Panc1 (cell line): ENCODE data around the gene DCAF15. TPM values are rescaled to one million over a fixed set of nuclear protein-coding genes. Genes with fewer than 3 reads are reported as not detected.

Source experiments
- ATAC-seq: fragments of 200-7000 bp; cut with Tn5 transposase; 2 replicates; pipeline ENCODE4 v1.9.1; 2020; ENCODE audit warnings: mild to moderate bottlenecking, moderate library complexity
- BruUV-seq: library from RNA; stranded (reverse); fragments of 400-500 nt; replicated peaks from 2 replicates; lab custom pipeline; 2021; lab: Mats Ljungman, UMichigan
- CTCF ChIA-PET: fragments of 300-600 bp; sonication (Branson Sonifier 250); formaldehyde crosslinking; loops from one replicate; lab custom pipeline; 2022; ENCODE audit warnings: antibody characterized with exemption; lab: Charles Lee
- POLR2A ChIA-PET: fragments of 300-600 bp; sonication (Branson Sonifier 250); formaldehyde crosslinking; loops from one replicate; lab custom pipeline; 2022; ENCODE audit warnings: antibody characterized with exemption; lab: Charles Lee
- DNase-seq: peaks from one replicate; pipeline ENCODE4 v3.0.0-alpha.2; 2010; ENCODE audit warnings: low read depth, low spot score
- H3K27ac ChIP-seq: 2 replicates; pipeline ENCODE4 v1.5.1; 2011; ENCODE audit warnings: mild to moderate bottlenecking, low read length, inconsistent platforms
- H3K27me3 ChIP-seq: fragments of 200-500 bp; sonication (Bioruptor generic); 2 replicates; pipeline ENCODE4 v1.6.0; 2014; ENCODE audit warnings: low read length, inconsistent platforms; ENCODE audit not compliant: control insufficient read depth, insufficient read depth
- H3K36me3 ChIP-seq: fragments of 200-500 bp; sonication (Bioruptor generic); 2 replicates; pipeline ENCODE4 v1.5.1; 2014; ENCODE audit warnings: inconsistent platforms, mild to moderate bottlenecking, low read length, moderate library complexity; ENCODE audit not compliant: control insufficient read depth, insufficient read depth
- H3K4me1 ChIP-seq: 2 replicates; pipeline ENCODE4 v1.5.1; 2011; ENCODE audit warnings: inconsistent platforms, mild to moderate bottlenecking, low read length, moderate library complexity; ENCODE audit not compliant: control insufficient read depth, insufficient read depth
- H3K4me3 ChIP-seq, 2 experiments: 2 replicates each; pipeline ENCODE4 v1.5.1; 2011 to 2012; ENCODE audit warnings: low read depth in 2 of 2, low read length in 2 of 2, mild to moderate bottlenecking in 2 of 2, inconsistent platforms in 1 of 2, moderate library complexity in 1 of 2
- H3K9me3 ChIP-seq: fragments of 200-500 bp; sonication (Bioruptor generic); 2 replicates; pipeline ENCODE4 v1.5.1; 2014; ENCODE audit warnings: low read depth, mild to moderate bottlenecking, inconsistent platforms, low read length, moderate library complexity; ENCODE audit not compliant: control insufficient read depth, insufficient read depth
- POLR2AphosphoS5 ChIP-seq: IDR thresholded peaks from 2 replicates; pipeline ENCODE4 v1.6.1; 2012; ENCODE audit warnings: mild to moderate bottlenecking, low read depth, low read length, moderate library complexity
- SIN3A ChIP-seq: IDR thresholded peaks from 2 replicates; pipeline ENCODE4 v1.6.1; 2012; ENCODE audit warnings: low read depth, mild to moderate bottlenecking, low read length, moderate library complexity, borderline replicate concordance; ENCODE audit not compliant: insufficient read depth
- TCF7L2 ChIP-seq: IDR thresholded peaks from 2 replicates; pipeline ENCODE4 v1.6.1; 2011; ENCODE audit warnings: mild to moderate bottlenecking, low read depth, low read length, inconsistent platforms
- in situ Hi-C: cut with HindIII; loops from 2 replicates; pipeline ENCODE4 v1.10.0; 2016; ENCODE audit warnings: low sequenced_read_pairs, low pct_unique_long_range_greater_than_20kb
- intact Hi-C: fragments of 100-400 bp; cut with micrococcal nuclease; formaldehyde crosslinking; loops from one replicate; pipeline ENCODE4 v1.10.0; 2022; ENCODE audit not compliant: unreplicated experiment
- total RNA-seq: library from RNA; stranded (reverse); gene quantifications from one replicate; pipeline ENCODE4 v1.2.1, GENCODE V29; 2021; ENCODE audit not compliant: unreplicated experiment
- TF ChIP-seq, protein P1 (sequence below): fragments of 450-650 bp; IDR thresholded peaks from 2 replicates; pipeline ENCODE4 v1.5.1; 2017; ENCODE audit warnings: mild to moderate bottlenecking
- TF ChIP-seq, protein P2 (sequence below), 2 experiments: IDR thresholded peaks; 2 replicates each; pipeline ENCODE4 v1.6.1; 2011 to 2012; ENCODE audit warnings: low read depth in 2 of 2, control low read depth in 1 of 2, low read length in 1 of 2, mild to moderate bottlenecking in 1 of 2, moderate library complexity in 1 of 2; ENCODE audit not compliant: insufficient read depth in 1 of 2

The DCAF15 gene
- total RNA-seq, 1 experiment from 2014 or later = 38.8 TPM

DNA sequence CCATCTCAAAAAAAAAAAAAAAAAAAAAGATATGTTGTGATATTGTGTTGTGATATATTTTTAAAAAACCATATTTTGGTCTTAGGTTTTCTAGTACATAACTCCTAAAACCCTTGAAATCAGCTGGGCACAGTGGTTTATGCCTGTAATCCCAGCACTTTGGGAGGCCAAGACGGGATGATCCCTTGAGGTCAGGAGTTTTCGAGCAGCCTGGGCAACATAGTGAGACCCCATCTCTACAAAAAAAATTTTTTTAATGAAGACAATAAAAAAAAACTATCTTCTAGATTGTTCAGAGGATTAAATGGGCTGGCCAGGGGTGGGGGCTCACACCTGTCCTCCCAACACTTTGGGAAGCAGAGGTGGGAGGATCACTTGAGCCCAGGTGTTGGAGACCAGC lies 1.3 kb upstream of the DCAF15 start:
- in situ Hi-C loops = no loop called here
- ChIA-PET CTCF (interaction anchor here (0.9 kb wide), 1 partner anchor 18 kb away, joined by 8 read pairs; no protein-coding TSS in a partner anchor), POLR2A (no interaction called here)

DNA sequence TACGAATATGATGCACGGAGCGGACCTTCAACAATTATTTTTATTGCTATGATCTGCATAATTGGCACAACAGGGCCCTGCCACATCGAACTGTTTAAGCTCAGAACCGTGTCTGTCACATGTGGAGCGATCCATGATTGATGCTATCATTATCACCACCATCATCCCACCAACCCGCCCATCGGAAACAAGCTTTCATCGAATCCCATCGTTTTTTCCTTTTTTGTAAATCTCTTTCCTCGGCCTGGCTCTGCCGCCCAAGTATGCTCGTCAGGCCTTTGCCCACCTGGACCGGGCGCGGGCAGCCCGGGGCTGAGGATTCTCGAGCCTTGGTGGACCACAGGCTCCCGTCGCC lies 533 bp upstream of the DCAF15 start:
- Histone ChIP-seq H3K27ac (peak overlapping the region; percentile 51), H3K36me3 (no peaks in the 10 kb centered on the region; the same call in 1 of the 2 replicates), H3K9me3 (no peaks in the 10 kb centered on the region), H3K27me3 (no peaks in the 10 kb centered on the region), H3K4me3 (peak overlapping the region; percentile 66 to 84), H3K4me1 (peaks cover 6% of the 10 kb centered on the region)
- DNase-seq = no peak
- intact Hi-C loops (no loop called here), in situ Hi-C loops (no loop called here)
- CTCF ChIA-PET = no interaction called here
- no TSS peak for BruUV-seq
- peak; percentile 23 for ATAC-seq
- no peak for TF ChIP-seq SIN3A
- TF ChIP-seq, protein P1, sequence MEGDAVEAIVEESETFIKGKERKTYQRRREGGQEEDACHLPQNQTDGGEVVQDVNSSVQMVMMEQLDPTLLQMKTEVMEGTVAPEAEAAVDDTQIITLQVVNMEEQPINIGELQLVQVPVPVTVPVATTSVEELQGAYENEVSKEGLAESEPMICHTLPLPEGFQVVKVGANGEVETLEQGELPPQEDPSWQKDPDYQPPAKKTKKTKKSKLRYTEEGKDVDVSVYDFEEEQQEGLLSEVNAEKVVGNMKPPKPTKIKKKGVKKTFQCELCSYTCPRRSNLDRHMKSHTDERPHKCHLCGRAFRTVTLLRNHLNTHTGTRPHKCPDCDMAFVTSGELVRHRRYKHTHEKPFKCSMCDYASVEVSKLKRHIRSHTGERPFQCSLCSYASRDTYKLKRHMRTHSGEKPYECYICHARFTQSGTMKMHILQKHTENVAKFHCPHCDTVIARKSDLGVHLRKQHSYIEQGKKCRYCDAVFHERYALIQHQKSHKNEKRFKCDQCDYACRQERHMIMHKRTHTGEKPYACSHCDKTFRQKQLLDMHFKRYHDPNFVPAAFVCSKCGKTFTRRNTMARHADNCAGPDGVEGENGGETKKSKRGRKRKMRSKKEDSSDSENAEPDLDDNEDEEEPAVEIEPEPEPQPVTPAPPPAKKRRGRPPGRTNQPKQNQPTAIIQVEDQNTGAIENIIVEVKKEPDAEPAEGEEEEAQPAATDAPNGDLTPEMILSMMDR = no peak
- TF ChIP-seq, protein P2, sequence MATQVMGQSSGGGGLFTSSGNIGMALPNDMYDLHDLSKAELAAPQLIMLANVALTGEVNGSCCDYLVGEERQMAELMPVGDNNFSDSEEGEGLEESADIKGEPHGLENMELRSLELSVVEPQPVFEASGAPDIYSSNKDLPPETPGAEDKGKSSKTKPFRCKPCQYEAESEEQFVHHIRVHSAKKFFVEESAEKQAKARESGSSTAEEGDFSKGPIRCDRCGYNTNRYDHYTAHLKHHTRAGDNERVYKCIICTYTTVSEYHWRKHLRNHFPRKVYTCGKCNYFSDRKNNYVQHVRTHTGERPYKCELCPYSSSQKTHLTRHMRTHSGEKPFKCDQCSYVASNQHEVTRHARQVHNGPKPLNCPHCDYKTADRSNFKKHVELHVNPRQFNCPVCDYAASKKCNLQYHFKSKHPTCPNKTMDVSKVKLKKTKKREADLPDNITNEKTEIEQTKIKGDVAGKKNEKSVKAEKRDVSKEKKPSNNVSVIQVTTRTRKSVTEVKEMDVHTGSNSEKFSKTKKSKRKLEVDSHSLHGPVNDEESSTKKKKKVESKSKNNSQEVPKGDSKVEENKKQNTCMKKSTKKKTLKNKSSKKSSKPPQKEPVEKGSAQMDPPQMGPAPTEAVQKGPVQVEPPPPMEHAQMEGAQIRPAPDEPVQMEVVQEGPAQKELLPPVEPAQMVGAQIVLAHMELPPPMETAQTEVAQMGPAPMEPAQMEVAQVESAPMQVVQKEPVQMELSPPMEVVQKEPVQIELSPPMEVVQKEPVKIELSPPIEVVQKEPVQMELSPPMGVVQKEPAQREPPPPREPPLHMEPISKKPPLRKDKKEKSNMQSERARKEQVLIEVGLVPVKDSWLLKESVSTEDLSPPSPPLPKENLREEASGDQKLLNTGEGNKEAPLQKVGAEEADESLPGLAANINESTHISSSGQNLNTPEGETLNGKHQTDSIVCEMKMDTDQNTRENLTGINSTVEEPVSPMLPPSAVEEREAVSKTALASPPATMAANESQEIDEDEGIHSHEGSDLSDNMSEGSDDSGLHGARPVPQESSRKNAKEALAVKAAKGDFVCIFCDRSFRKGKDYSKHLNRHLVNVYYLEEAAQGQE (IDR thresholded peaks at IDR 0.05; ENCODE audit: insufficient read depth in 1 of 2, low read depth in 2 of 2, low read length in 1 of 2) = no peak
- no peak for TF ChIP-seq TCF7L2
- TF ChIP-seq POLR2AphosphoS5 = no peak
- POLR2A ChIA-PET = no interaction called here

More for the DNA sequence above, 1.3 kb upstream of the DCAF15 start:
- Histone ChIP-seq H3K4me3 (no peak overlapping the region), H3K9me3 (no peaks in the 10 kb centered on the region), H3K36me3 (no peaks in the 10 kb centered on the region; the same call in 1 of the 2 replicates), H3K27me3 (no peaks in the 10 kb centered on the region), H3K27ac (no peak overlapping the region), H3K4me1 (peaks cover 6% of the 10 kb centered on the region)
- no TSS peak for BruUV-seq
- TF ChIP-seq SIN3A (no peak), TCF7L2 (no peak), POLR2AphosphoS5 (no peak)
- TF ChIP-seq, protein P2 (IDR thresholded peaks at IDR 0.05; ENCODE audit: insufficient read depth in 1 of 2, low read depth in 2 of 2, low read length in 1 of 2) = no peak
- TF ChIP-seq, protein P1 = no peak
- intact Hi-C loops = no loop called here
- DNase-seq = no peak
- no peak for ATAC-seq
